Stimulated activated CD4-positive, alpha-beta T cell treated with anti-CD3 and anti-CD28 coated beads, Interleukin-12 subunit alpha, Interleukin-12 subunit beta, amount 100 ng/mL, for 48 hours (primary cell): ENCODE results near the gene BASP1.
"Not testable (repeated sequence)": the region's sequence is repeated elsewhere in the genome, so short reads cannot be mapped to it uniquely, and the experiment has no call there.

ENCODE experiments used
- DNase-seq, 3 donors: peaks; one replicate each; pipeline ENCODE4 v3.0.0-alpha.2; 2020; ENCODE audit warnings: low read depth in 2 of 3, low spot score in 1 of 3

The BASP1 gene

DNA sequence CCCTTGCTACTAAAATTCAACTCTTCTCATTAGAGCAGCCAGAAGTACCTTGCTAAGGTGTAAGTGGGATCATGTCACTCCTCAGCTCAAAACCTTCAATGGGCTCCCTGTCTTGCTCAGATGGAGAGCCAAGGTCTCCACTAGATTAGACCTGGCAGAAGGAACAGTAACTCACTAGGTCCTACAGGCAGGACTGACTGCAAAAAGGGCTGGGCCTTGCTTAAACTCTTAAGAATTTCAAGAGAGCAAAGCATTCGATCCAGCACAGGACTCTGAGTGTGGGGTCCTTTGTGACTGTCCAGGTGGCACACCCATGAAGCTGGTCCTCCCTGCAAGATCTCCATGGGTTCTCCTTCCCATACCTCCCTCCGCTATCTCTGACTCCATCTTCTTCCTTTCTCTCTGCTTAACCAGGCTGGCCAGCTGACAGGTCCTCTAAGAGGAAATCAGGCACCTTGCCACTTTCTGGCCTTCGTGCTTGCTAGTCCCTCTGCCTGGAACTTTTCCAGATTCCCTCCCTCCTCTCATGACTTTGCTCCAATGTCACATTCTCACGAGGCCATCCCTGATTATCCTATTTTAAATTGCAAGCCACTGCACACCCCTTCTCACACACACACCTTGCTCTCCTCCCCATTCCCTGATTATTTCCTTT lies 70.2 kb downstream of the BASP1 start:
- no peak for DNase-seq

- no peak for DNase-seq
Measured at GRCh38 chr5:17288570-17288969, 71.1 kb downstream of the BASP1 start.

- DNase-seq: no peak
Measured at GRCh38 chr5:17289681-17290539, 72.5 kb downstream of the BASP1 start.

GRCh38 chr5:17290540-17290974 lies 73.1 kb downstream of the BASP1 start:
- DNase-seq: no peak

GRCh38 chr5:17292434-17293015 lies 75.1 kb downstream of the BASP1 start:
- no peak for DNase-seq

- DNase-seq: no peak
Measured at GRCh38 chr5:17294639-17295311, 77.3 kb downstream of the BASP1 start.

GRCh38 chr5:17295671-17296070 lies 78.2 kb downstream of the BASP1 start:
- no peak for DNase-seq

DNA sequence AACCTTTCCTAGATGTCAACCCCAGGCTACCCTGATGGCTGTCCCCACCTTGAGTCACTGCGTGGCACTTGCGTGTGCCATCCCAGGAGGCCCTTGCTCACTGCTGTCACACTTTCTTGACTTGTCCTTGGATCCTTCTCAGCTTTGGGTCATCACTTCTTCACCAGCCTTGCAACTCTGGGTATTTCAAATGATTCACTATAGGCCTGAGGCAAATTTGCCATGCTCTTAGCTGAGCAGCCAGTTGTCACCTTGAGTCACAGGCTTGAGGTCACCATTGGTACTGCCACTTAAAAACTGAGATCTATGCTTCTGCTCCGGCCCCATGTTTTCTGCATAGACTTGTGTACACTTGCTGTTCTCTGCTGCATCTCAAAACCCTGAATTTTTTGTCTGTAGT lies 84.7 kb downstream of the BASP1 start:
- no peak for DNase-seq

- DNase-seq: no peak
Measured at GRCh38 chr5:17302604-17303003, 85.2 kb downstream of the BASP1 start.

DNA sequence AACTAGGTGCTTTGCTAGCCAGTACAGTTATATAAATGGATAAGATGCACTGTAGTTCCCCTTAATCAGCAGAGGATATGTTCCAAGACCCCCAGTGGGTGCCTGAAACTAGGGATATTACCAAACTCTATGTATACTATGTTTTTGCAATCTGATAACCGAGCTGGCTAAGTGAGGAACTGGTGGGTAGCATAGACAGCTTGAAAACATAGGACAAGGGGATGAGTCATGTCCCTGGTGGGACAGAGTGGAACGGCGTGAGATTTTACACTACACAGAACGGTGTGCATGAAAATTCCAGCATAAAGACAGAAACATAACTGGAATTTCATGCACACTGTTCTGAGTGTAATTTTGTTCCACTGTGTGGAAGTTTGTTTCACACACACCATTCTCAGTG lies 86.9 kb downstream of the BASP1 start:
- no peak for DNase-seq

DNA sequence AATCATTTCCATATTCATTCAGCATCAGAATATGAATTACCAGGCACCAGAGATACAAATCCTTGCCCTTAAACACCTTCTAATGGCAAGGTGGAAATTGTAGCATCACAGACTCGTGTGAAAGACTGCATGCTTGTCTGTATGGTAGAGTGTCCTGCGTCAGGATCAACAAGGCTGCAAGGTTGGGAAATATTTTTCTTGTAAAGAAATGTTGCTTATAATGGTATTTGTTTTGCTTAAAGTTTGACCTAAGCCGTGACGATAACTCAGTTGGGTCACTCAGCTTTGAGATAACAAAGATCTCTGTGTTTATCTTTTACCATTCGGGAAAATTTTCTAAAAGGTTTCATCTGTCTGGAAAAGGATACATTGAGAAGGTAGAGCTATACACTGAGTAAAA lies 87.6 kb downstream of the BASP1 start:
- no peak for DNase-seq

DNA sequence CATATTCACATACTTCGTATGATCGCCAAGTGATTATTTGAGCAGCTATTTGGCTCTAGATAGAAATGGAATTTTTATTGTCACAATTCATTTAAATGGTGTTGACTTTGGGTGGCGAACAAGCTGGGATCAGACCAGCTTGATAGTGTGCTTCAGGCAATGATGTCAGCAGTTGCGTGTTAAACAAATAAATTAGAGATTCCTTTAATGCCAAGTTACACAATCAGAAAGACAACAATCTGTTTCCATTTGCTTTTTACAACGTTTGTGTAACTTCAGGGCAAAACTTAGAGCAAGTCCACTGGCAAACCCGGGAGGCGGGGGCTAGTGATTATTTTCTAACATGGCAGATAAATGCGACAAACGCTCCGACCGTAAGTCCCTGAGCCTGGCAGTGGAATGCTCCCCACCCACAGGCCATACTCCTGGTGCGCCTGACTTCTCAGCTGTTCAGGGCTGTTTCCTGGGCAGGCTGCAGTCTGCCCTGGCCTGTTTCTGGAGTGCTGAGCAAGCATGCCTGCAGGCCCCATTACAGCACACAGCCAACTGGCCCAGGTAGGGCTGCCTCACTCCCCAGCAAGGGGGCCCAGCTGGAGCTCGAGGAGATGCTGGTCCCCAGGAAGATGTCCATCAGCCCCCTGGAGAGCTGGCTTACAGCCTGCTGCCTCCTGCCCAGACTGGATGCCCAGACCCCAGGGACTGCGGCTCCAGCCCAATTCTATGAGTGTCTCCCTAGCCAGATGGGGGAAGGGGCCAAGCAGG lies 88.7 kb downstream of the BASP1 start:
- no peak for DNase-seq

- DNase-seq: no peak
Measured at GRCh38 chr5:17306726-17307091, 89.3 kb downstream of the BASP1 start.

- DNase-seq: not testable (repeated sequence)
Measured at GRCh38 chr5:17307440-17307839, 90.0 kb downstream of the BASP1 start.

DNA sequence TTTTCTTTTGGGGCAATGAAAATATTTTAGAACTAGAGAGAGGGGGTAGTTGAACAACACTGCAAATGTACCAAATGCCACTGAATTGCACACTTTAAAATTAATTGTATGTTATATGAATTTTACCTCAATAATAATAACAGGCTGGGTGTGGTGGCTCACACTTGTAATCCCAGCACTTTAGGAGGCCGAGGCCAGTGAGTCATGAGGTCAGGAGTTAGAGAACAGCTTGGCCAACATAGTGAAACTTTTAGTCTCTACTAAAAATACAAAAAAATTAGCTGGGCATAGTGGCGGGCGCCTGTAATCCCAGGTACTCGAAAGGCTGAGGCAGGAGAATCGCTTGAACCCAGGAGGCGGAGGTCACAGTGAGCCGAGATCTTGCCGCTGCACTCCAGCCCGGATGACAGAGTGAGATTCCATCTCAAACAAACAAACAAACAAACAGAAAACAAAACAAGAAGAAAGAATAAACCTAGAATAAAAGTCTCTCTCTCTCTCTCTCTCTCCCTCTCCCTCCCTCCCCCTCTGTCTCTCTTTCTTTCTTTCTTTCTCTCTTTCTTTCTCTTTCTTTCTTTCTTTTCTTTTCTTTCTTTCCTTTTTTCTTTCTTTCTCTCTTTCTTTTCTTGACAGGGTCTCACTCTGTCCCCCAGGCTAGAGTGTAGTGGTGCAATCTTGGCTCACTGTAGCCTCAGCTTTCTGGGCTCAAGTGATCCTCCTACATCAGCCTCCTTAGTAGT lies 91.1 kb downstream of the BASP1 start:
- DNase-seq: no peak

GRCh38 chr5:17309462-17309861 lies 92.0 kb downstream of the BASP1 start:
- DNase-seq: no peak

GRCh38 chr5:17310502-17310901 lies 93.1 kb downstream of the BASP1 start:
- not testable (repeated sequence) for DNase-seq

DNA sequence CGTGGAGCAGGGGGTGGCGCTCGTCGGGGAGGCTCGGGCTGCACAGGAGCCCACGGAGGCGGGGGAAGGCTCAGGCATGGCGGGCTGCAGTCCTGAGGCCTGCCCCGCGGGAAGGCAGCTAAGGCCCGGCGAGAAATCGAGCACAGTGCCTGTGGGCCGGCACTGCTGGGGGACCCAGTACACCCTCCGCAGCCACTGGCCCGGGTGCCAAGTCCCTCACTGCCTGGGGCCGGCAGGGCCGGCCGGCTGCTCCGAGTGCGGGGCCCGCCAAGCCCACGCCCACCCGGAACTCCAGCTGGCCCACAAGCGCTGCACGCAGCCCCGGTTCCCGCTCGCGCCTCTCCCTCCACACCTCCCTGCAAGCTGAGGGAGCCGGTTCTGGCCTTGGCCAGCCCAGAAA lies 94.4 kb downstream of the BASP1 start:
- not testable (repeated sequence) for DNase-seq

GRCh38 chr5:17312358-17312757 lies 94.9 kb downstream of the BASP1 start:
- DNase-seq: no peak

DNA sequence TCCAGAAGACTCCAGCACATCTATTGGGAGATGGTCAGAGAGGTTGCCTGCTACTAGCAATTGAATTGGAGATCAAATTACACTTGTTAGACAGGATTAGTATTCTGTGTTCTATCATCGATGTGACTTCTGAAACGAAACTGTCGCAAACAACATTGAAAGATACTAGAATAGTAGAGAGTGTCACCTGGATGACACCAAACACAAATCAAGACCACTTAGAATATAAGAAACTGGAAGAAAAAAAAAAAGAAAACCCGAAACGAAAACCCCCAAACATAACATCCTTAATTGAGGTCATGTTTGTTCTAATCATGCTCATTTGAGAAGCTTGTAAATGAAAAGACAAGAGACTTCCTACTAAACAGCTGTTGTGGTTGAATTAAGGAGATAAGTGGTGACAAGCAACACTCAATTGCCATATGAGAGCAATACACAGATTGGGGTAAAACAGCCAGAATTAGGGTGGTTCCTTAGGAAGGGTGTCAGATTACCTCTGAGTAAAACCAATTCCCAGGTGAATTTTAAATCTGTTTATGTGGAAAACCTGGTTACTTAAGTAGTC lies 97.6 kb downstream of the BASP1 start:
- no peak for DNase-seq
